H1 (cell line): ENCODE data around the gene C2orf72. TPM values are rescaled to one million over a fixed set of nuclear protein-coding genes. Genes with fewer than 3 reads are reported as not detected.

ENCODE experiments used
- CTCF ChIA-PET: fragments of 300-600 bp; sonication (Branson Sonifier 250); formaldehyde crosslinking; loops from one replicate; lab custom pipeline; 2021; ENCODE audit not compliant: partially characterized antibody; lab: Charles Lee
- POLR2A ChIA-PET: fragments of 300-600 bp; sonication (Branson Sonifier 250); formaldehyde crosslinking; loops from one replicate; lab custom pipeline; 2021; ENCODE audit warnings: inconsistent platforms; ENCODE audit not compliant: partially characterized antibody; lab: Charles Lee
- DNase-seq, 2 experiments: peaks; one replicate each; pipeline versions ENCODE4 v3.0.0 to v3.0.0-alpha.2; 2010 to 2022; ENCODE audit warnings: low spot score in 2 of 2, low read depth in 1 of 2, mixed read lengths in 1 of 2
- FAIRE-seq: peaks from 2 replicates; lab custom pipeline; 2011; peaks lifted over from hg19 to GRCh38; lab: Jason Lieb, UNC
- H2AFZ ChIP-seq: 2 replicates; pipeline ENCODE4 v1.8.1; 2012; ENCODE audit warnings: low read length, inconsistent platforms
- H2AK5ac ChIP-seq: 2 replicates; pipeline ENCODE4 v1.6.1; 2013; ENCODE audit warnings: low read depth, low read length
- H2BK120ac ChIP-seq: replicated peaks from 2 replicates; pipeline ENCODE3; 2013; ENCODE audit warnings: low read depth, low read length, inconsistent platforms
- H2BK12ac ChIP-seq: 2 replicates; pipeline ENCODE4 v1.6.1; 2013; ENCODE audit warnings: low read depth, low read length
- H2BK15ac ChIP-seq: 2 replicates; pipeline ENCODE4 v1.6.1; 2013; ENCODE audit warnings: low read length
- H2BK20ac ChIP-seq: 2 replicates; pipeline ENCODE4 v1.6.1; 2013; ENCODE audit warnings: low read length
- H2BK5ac ChIP-seq: 2 replicates; pipeline ENCODE4 v1.6.1; 2013; ENCODE audit warnings: low read depth, low read length
- H3K14ac ChIP-seq: 2 replicates; pipeline ENCODE4 v1.6.1; 2013; ENCODE audit warnings: inconsistent platforms; ENCODE audit not compliant: insufficient read length
- H3K18ac ChIP-seq: 2 replicates; pipeline ENCODE4 v1.6.1; 2013; ENCODE audit warnings: low read length; ENCODE audit errors: extremely low read depth
- H3K23ac ChIP-seq: 2 replicates; pipeline ENCODE4 v1.6.1; 2013; ENCODE audit warnings: inconsistent platforms; ENCODE audit not compliant: insufficient read length
- H3K23me2 ChIP-seq: 2 replicates; pipeline ENCODE4 v1.6.1; 2013; ENCODE audit warnings: low read depth, low read length
- H3K27ac ChIP-seq: 2 replicates; pipeline ENCODE4 v1.6.1; 2011; ENCODE audit warnings: low read depth, low read length, inconsistent platforms
- H3K27me3 ChIP-seq, 4 experiments: replicated peaks in 1 of 4; 1 replicate in 1 of 4; 2 replicates in 3 of 4; pipeline versions ENCODE4 v1.6.1 to v1.8.1; 2011 to 2013; ENCODE audit warnings: low read length in 3 of 4, mild to moderate bottlenecking in 3 of 4, inconsistent platforms in 2 of 4, mixed read lengths in 2 of 4, moderate library complexity in 1 of 4; ENCODE audit not compliant: control insufficient read depth in 3 of 4, insufficient read depth in 3 of 4; ENCODE audit errors: extremely low read depth in 1 of 4
- H3K36me3 ChIP-seq, 4 experiments: 2 replicates each; pipeline versions ENCODE4 v1.6.1 to v1.8.1; 2011 to 2013; ENCODE audit warnings: mild to moderate bottlenecking in 4 of 4, low read length in 3 of 4, moderate library complexity in 2 of 4, control low read depth in 1 of 4, inconsistent platforms in 1 of 4; ENCODE audit not compliant: insufficient read depth in 4 of 4, control insufficient read depth in 2 of 4
- H3K4ac ChIP-seq: replicated peaks from 2 replicates; pipeline ENCODE3; 2013; ENCODE audit warnings: low read length, low read depth, mixed read lengths, inconsistent platforms; ENCODE audit not compliant: insufficient read length
- H3K4me1 ChIP-seq, 4 experiments: replicated peaks in 1 of 4; 1 replicate in 1 of 4; 2 replicates in 3 of 4; pipeline versions ENCODE4 v1.6.1 to v1.8.1; 2011 to 2013; ENCODE audit warnings: low read length in 3 of 4, inconsistent platforms in 2 of 4, mixed read lengths in 1 of 4; ENCODE audit not compliant: insufficient read depth in 4 of 4, control insufficient read depth in 3 of 4
- H3K4me2 ChIP-seq, 2 experiments: 2 replicates each; pipeline versions ENCODE4 v1.6.1 to v1.8.1; 2011 to 2013; ENCODE audit warnings: low read depth in 2 of 2, low read length in 2 of 2, control low read depth in 1 of 2, inconsistent platforms in 1 of 2, mild to moderate bottlenecking in 1 of 2; ENCODE audit not compliant: insufficient read depth in 1 of 2
- H3K4me3 ChIP-seq, 4 experiments: fragments of 200-600, 300-600 bp in 1 of 4; sonication (generic), shearing (Covaris generic), sonication (Bioruptor Twin) in 1 of 4; 2 replicates each; pipeline versions ENCODE4 v1.5.1 to v1.8.1; 2011 to 2016; ENCODE audit warnings: low read length in 4 of 4, low read depth in 3 of 4, control low read depth in 2 of 4, inconsistent platforms in 2 of 4, mild to moderate bottlenecking in 2 of 4, mixed read lengths in 1 of 4, moderate library complexity in 1 of 4; ENCODE audit not compliant: insufficient read depth in 2 of 4; ENCODE audit errors: extremely low read depth in 1 of 4
- H3K56ac ChIP-seq: replicated peaks from 2 replicates; pipeline ENCODE3; 2013; ENCODE audit warnings: low read depth, mild to moderate bottlenecking, mixed read lengths, low read length, inconsistent platforms; ENCODE audit not compliant: insufficient read length
- H3K79me1 ChIP-seq: 2 replicates; pipeline ENCODE4 v1.6.1; 2013; ENCODE audit warnings: low read depth, low read length, control low read depth
- H3K79me2 ChIP-seq, 2 experiments: 2 replicates each; pipeline versions ENCODE4 v1.6.1 to v1.8.1; 2012 to 2013; ENCODE audit warnings: low read length in 2 of 2, mild to moderate bottlenecking in 2 of 2, inconsistent platforms in 1 of 2; ENCODE audit not compliant: insufficient read depth in 2 of 2, control insufficient read depth in 1 of 2
- H3K9ac ChIP-seq, 4 experiments: replicated peaks in 1 of 4; 1 replicate in 1 of 4; 2 replicates in 3 of 4; pipeline versions ENCODE4 v1.6.1 to v1.8.1; 2011 to 2013; ENCODE audit warnings: low read depth in 3 of 4, low read length in 3 of 4, control low read depth in 2 of 4, mild to moderate bottlenecking in 2 of 4, moderate library complexity in 2 of 4, inconsistent platforms in 1 of 4; ENCODE audit errors: extremely low read depth in 1 of 4
- H3K9me3 ChIP-seq, 2 experiments: 2 replicates each; pipeline versions ENCODE4 v1.6.1 to v1.8.1; 2012 to 2013; ENCODE audit warnings: mild to moderate bottlenecking in 2 of 2, moderate library complexity in 2 of 2, control low read depth in 1 of 2, inconsistent platforms in 1 of 2, low read depth in 1 of 2, low read length in 1 of 2, mixed read lengths in 1 of 2; ENCODE audit not compliant: insufficient read depth in 2 of 2
- H4K20me1 ChIP-seq, 2 experiments: replicated peaks in 1 of 2; 2 replicates each; pipeline versions ENCODE3 to v1.8.1; 2011 to 2013; ENCODE audit warnings: inconsistent platforms in 2 of 2, low read length in 2 of 2, mild to moderate bottlenecking in 1 of 2; ENCODE audit not compliant: insufficient read depth in 2 of 2, control insufficient read depth in 1 of 2
- H4K5ac ChIP-seq: 2 replicates; pipeline ENCODE4 v1.6.1; 2013; ENCODE audit warnings: low read length, low read depth, mixed read lengths, inconsistent platforms; ENCODE audit not compliant: insufficient read length
- H4K8ac ChIP-seq: 2 replicates; pipeline ENCODE4 v1.8.0; 2013; ENCODE audit warnings: mild to moderate bottlenecking, moderate library complexity, low read length, inconsistent platforms; ENCODE audit not compliant: insufficient read depth; ENCODE audit errors: extremely low read depth
- H4K91ac ChIP-seq: replicated peaks from 2 replicates; pipeline ENCODE3; 2013; ENCODE audit warnings: low read length, mixed read lengths, inconsistent platforms; ENCODE audit not compliant: insufficient read length
- NANOG ChIP-seq: IDR thresholded peaks from 2 replicates; pipeline ENCODE4 v1.6.1; 2011; ENCODE audit warnings: low read length, low read depth, mild to moderate bottlenecking, inconsistent platforms; ENCODE audit not compliant: insufficient read depth, poor library complexity, severe bottlenecking
- WGBS, 2 experiments: shearing (Covaris generic) in 1 of 2; methylation state at CpG; one replicate each; pipeline versions ENCODE4 v1.1.6 to v1.1.7; 2013 to 2015; ENCODE audit warnings: low lambda C conversion rate in 2 of 2, mixed read lengths in 2 of 2, inconsistent platforms in 1 of 2, low coverage in 1 of 2, missing lambda C conversion rate in 1 of 2; ENCODE audit not compliant: insufficient replicate concordance in 2 of 2, insufficient coverage in 1 of 2, insufficient read length in 1 of 2; ENCODE audit errors: extremely low coverage in 1 of 2, missing lambda C conversion rate in 1 of 2; 5-methylcytosine and 5-hydroxymethylcytosine counted together
- polyA plus RNA-seq, 7 experiments: library from polyadenylated mRNA; depleted of rRNA in 3 of 7; stranded (reverse) in 5 of 7; unstranded in 2 of 7; fragments of >200 nt in 5 of 7; fragments of 200-250 nt in 2 of 7; gene quantifications; 1 replicate in 5 of 7; 2 replicates in 1 of 7; 4 replicates in 1 of 7; pipeline versions ENCODE4 v1.2.1 to v1.2.3, GENCODE V29; 2011 to 2013; ENCODE audit warnings: missing spikeins in 2 of 7, mixed read lengths in 2 of 7
- total RNA-seq: library from RNA; stranded (reverse); fragmentation: NEBNext Ultra II Directional; extraction: Animal tissue kit (Norgen Biotek cat#: 25700); gene quantifications from 2 replicates; pipeline ENCODE4 v1.2.1, GENCODE V29; 2021
- TF ChIP-seq, protein P1 (sequence below): IDR thresholded peaks from 2 replicates; pipeline ENCODE4 v1.6.1; 2012; ENCODE audit warnings: inconsistent platforms
- TF ChIP-seq, protein P2 (sequence below): IDR thresholded peaks from 2 replicates; pipeline ENCODE4 v1.6.1; 2012; ENCODE audit warnings: inconsistent platforms
- TF ChIP-seq, protein P3 (sequence below): IDR thresholded peaks from 2 replicates; pipeline ENCODE4 v1.6.1; 2012; ENCODE audit warnings: low read length, inconsistent platforms

C2orf72 gene
- total and polyA plus RNA-seq, 2 of the 8 experiments (the other 6 are each of a cell fraction or from before 2014, with no cell fraction given) = 1.1 to 1.7 TPM

DNA sequence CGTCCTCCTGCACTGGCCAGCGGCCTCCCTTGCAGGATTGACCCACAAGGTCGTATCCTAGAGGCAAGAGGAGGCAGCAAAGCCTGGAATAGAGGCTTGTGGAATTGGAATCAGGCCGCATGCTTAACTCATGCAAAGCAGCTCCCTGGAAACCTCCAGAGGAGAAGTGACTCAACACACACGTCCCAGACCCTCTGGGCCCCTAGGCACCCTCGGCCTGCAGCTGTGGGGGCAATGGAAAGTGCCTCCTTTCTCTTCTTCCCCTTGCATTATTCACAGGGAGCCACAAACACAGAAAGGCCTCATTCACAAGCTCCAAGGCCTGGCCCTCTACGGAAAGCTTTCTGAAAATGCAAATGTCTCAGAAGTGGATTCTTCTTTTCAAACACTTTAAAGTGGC, 21.8 kb upstream of the C2orf72 start:
- Histone ChIP-seq H3K9me3 (no peaks in the 10 kb centered on the region), H3K18ac (no peak overlapping the region; the same call in 1 of the 2 replicates), H4K20me1 (no peaks in the 10 kb centered on the region), H3K4me2 (peak overlapping the region; percentile 4 to 20; a peak in 2 of 4 replicates), H3K23ac (no peak overlapping the region), H4K5ac (no peak overlapping the region), H3K56ac (no peak overlapping the region), H4K91ac (no peak overlapping the region), H2BK120ac (no peak overlapping the region), H3K9ac (no peak overlapping the region), H2BK15ac (no peak overlapping the region), H3K27ac (no peak overlapping the region), H3K23me2 (0 out of 2 replicates have a peak, but pooled peaks cover 3% of the 10 kb centered on the region), H2AK5ac (no peak overlapping the region), H3K14ac (no peak overlapping the region), H2AFZ (0 out of 2 replicates have a peak overlapping the region, but pooled peaks have one; percentile 11), H3K79me1 (no peaks in the 10 kb centered on the region), H3K27me3 (no peaks in the 10 kb centered on the region; a peak in 2 of 7 replicates), H2BK20ac (peak overlapping the region; percentile 18; the same call in 1 of the 2 replicates), H3K4me3 (no peak overlapping the region), H2BK5ac (no peak overlapping the region; the same call in 1 of the 2 replicates), H3K36me3 (no peaks in the 10 kb centered on the region), H3K4me1 (peaks cover 0 to 8% (median 5%) of the 10 kb centered on the region in 4 experiments; a peak in 5 of 7 replicates), H4K8ac (no peak overlapping the region), H3K79me2 (no peaks in the 10 kb centered on the region), H3K4ac (no peak overlapping the region), H2BK12ac (no peak overlapping the region)
- DNase-seq (no peak), FAIRE-seq (no peak)
- POLR2A ChIA-PET = interaction anchor here (1.4 to 1.6 kb wide), 2 partner anchors 16 to 22 kb away, joined by 3 read pairs; partner anchors contain the start of gene C2orf72
- TF ChIP-seq, protein P1, sequence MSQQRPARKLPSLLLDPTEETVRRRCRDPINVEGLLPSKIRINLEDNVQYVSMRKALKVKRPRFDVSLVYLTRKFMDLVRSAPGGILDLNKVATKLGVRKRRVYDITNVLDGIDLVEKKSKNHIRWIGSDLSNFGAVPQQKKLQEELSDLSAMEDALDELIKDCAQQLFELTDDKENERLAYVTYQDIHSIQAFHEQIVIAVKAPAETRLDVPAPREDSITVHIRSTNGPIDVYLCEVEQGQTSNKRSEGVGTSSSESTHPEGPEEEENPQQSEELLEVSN = peak; percentile 34; the same call in 1 of the 2 replicates
- TF ChIP-seq, protein P2, sequence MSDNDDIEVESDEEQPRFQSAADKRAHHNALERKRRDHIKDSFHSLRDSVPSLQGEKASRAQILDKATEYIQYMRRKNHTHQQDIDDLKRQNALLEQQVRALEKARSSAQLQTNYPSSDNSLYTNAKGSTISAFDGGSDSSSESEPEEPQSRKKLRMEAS = peak; percentile 45; the same call in 1 of the 2 replicates
- TF ChIP-seq, protein P3, sequence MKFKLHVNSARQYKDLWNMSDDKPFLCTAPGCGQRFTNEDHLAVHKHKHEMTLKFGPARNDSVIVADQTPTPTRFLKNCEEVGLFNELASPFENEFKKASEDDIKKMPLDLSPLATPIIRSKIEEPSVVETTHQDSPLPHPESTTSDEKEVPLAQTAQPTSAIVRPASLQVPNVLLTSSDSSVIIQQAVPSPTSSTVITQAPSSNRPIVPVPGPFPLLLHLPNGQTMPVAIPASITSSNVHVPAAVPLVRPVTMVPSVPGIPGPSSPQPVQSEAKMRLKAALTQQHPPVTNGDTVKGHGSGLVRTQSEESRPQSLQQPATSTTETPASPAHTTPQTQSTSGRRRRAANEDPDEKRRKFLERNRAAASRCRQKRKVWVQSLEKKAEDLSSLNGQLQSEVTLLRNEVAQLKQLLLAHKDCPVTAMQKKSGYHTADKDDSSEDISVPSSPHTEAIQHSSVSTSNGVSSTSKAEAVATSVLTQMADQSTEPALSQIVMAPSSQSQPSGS = no peak
- TF ChIP-seq NANOG = no peak
- CTCF ChIA-PET = interaction anchor here (0.7 to 2.2 kb wide), 9 partner anchors 11 to 398 kb away, joined by 3 to 9 read pairs (median 3); no protein-coding TSS in a partner anchor
- 48% methylated on average over 7 of the region's 7 CpGs; no CpG with 5 or more reads in 1 of the 2 experiments for WGBS, 2 experiments
